ENCODE results near the gene ACTA1. TPM values are rescaled to one million over a fixed set of nuclear protein-coding genes. Genes with fewer than 3 reads are reported as not detected.

The ACTA1 gene
- total RNA-seq, 2 donors from 2014 or later: 8.2 to 17.3 TPM

DNA sequence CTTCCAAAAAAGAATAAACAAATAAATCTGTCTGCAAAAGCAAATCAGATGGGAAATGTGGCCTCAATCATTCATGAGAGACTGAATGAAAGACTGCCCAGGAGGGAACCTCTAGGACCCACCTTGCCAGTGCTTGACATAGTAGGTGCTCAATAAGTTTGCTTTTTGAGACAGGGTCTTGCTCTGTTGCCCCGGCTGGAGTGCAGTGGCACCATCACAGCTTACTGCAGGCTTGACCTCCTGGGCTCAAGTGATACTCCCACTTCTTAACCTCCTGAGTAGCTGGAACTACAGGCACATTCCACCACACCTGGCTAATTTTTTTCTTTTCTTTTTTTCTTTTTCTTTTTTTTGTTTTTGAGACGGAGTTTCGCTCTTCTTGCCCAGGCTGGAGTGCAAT lies 50.7 kb downstream of the ACTA1 start:
- 91 to 95% methylated on average over 3 of the region's 3 CpGs for WGBS, 2 experiments (ENCODE audit: insufficient coverage in 1 of 2, insufficient read length in 1 of 2)
- no peak overlapping the region for H3K27ac Mint-ChIP-seq
- TF ChIP-seq, protein P1, sequence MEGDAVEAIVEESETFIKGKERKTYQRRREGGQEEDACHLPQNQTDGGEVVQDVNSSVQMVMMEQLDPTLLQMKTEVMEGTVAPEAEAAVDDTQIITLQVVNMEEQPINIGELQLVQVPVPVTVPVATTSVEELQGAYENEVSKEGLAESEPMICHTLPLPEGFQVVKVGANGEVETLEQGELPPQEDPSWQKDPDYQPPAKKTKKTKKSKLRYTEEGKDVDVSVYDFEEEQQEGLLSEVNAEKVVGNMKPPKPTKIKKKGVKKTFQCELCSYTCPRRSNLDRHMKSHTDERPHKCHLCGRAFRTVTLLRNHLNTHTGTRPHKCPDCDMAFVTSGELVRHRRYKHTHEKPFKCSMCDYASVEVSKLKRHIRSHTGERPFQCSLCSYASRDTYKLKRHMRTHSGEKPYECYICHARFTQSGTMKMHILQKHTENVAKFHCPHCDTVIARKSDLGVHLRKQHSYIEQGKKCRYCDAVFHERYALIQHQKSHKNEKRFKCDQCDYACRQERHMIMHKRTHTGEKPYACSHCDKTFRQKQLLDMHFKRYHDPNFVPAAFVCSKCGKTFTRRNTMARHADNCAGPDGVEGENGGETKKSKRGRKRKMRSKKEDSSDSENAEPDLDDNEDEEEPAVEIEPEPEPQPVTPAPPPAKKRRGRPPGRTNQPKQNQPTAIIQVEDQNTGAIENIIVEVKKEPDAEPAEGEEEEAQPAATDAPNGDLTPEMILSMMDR (conservative IDR thresholded peaks at IDR 0.05): no peak
- no peak overlapping the region for H3K4me3 Mint-ChIP-seq
- H3K27me3 Mint-ChIP-seq (ENCODE audit: insufficient read depth): peaks cover 9% of the 10 kb centered on the region
- H3K4me3 ChIP-seq (ENCODE audit: low read length): no peak overlapping the region
- no peak for DNase-seq
- H3K9ac ChIP-seq (ENCODE audit: extremely low read depth, low read length, poor library complexity, severe bottlenecking): no peak overlapping the region
- peaks cover 15% of the 10 kb centered on the region for H3K4me1 ChIP-seq (ENCODE audit: control insufficient read depth, insufficient read depth, low read length)
- no peaks in the 10 kb centered on the region for H3K36me3 Mint-ChIP-seq (ENCODE audit: low read depth)
- no peaks in the 10 kb centered on the region for H3K9me3 ChIP-seq (ENCODE audit: control insufficient read depth, low read length)
- no peak overlapping the region for H3K27ac ChIP-seq (ENCODE audit: low read depth, low read length)
- H3K27me3 ChIP-seq (ENCODE audit: control insufficient read depth, insufficient read depth, low read length, poor library complexity, severe bottlenecking): peaks cover 5% of the 10 kb centered on the region
- H3K36me3 ChIP-seq (ENCODE audit: control insufficient read depth, insufficient read depth, low read length): no peaks in the 10 kb centered on the region
- peaks cover 30% of the 10 kb centered on the region for H3K4me1 Mint-ChIP-seq
- H3K9me3 Mint-ChIP-seq: no peaks in the 10 kb centered on the region

Other genes starting within 250 kb of the ACTA1 start
- gene RAB4A, start 163.0 kb downstream of the ACTA1 start, total RNA-seq: 10 to 100 TPM; 46.2 to 48.9 TPM
- gene CCSAP, start 91.0 kb downstream of the ACTA1 start, total RNA-seq: 10 to 100 TPM in 1 of 2 donors, 1 to 10 TPM in 1; 9.3 to 10.9 TPM
- 10 to 100 TPM; 67.8 to 68.4 TPM for gene NUP133, start 74.2 kb upstream of the ACTA1 start, total RNA-seq
- gene ABCB10, start 124.6 kb upstream of the ACTA1 start, total RNA-seq: 10 to 100 TPM; 14.6 to 18.1 TPM
- 10 to 100 TPM; 13.1 to 17.7 TPM for gene TAF5L, start 192.0 kb upstream of the ACTA1 start, total RNA-seq
- 10 to 100 TPM; 18.6 to 20.3 TPM for gene URB2, start 192.2 kb upstream of the ACTA1 start, total RNA-seq

Measured in endodermal cell (in vitro differentiated cells).